GM18519 (cell line): ENCODE measurements around the gene CYB5RL.

Source experiments
- ATAC-seq: cut with Tn5 transposase; IDR thresholded peaks from one replicate; pipeline ENCODE4 v1.9.1; 2021; ENCODE audit warnings: mild to moderate bottlenecking, moderate library complexity; ENCODE audit not compliant: unreplicated experiment, low FRiP score

The CYB5RL gene

GRCh38 chr1:54163051-54163450, 36.8 kb downstream of the CYB5RL start:
- ATAC-seq, result no peak

GRCh38 chr1:54161495-54162168, 38.2 kb downstream of the CYB5RL start:
- no peak for ATAC-seq

GRCh38 chr1:54160351-54160750, 39.5 kb downstream of the CYB5RL start:
- no peak for ATAC-seq

GRCh38 chr1:54159733-54160316, 40.0 kb downstream of the CYB5RL start:
- ATAC-seq, result no peak

GRCh38 chr1:54158071-54158470, 41.8 kb downstream of the CYB5RL start:
- no peak for ATAC-seq

- ATAC-seq, result no peak
Measured at GRCh38 chr1:54157401-54157800, 42.4 kb downstream of the CYB5RL start.

GRCh38 chr1:54156986-54157385, 42.8 kb downstream of the CYB5RL start:
- ATAC-seq, result no peak

GRCh38 chr1:54156201-54156600, 43.6 kb downstream of the CYB5RL start:
- ATAC-seq, result no peak

GRCh38 chr1:54153535-54154439, 46.0 kb downstream of the CYB5RL start:
- no peak for ATAC-seq

GRCh38 chr1:54152696-54153095, 47.1 kb downstream of the CYB5RL start, which contains the start of gene CDCP2:
TSS of gene CDCP2 (minus strand) at chr1:54153000. CDS start at chr1:54152922, 78 bp downstream.
- no peak for ATAC-seq

- ATAC-seq, result no peak
Measured at GRCh38 chr1:54151013-54151412, 48.8 kb downstream of the CYB5RL start.
